GM12878 (cell line): ENCODE results near the gene PLP1.

Experiments used
- CTCF ChIP-seq, 3 experiments: IDR thresholded peaks in 2 of 3; conservative IDR thresholded peaks in 1 of 3; 2 replicates each; pipeline ENCODE4 v1.5.1; 2011; ENCODE audit warnings: low read depth in 3 of 3, low read length in 3 of 3, mild to moderate bottlenecking in 3 of 3, control low read depth in 2 of 3, moderate library complexity in 2 of 3, inconsistent platforms in 1 of 3, mixed read lengths in 1 of 3; ENCODE audit not compliant: control insufficient read depth in 2 of 3, insufficient read depth in 1 of 3; ENCODE audit errors: extremely low read depth in 1 of 3
- E4F1 ChIP-seq: fragments of 450-650 bp; IDR thresholded peaks from 2 replicates; pipeline ENCODE4 v1.6.1; 2018; ENCODE audit warnings: borderline replicate concordance, mild to moderate bottlenecking; ENCODE audit not compliant: partially characterized antibody
- POLR2A ChIP-seq: IDR thresholded peaks from 2 replicates; pipeline ENCODE4 v1.6.1; 2011; ENCODE audit warnings: low read depth, mild to moderate bottlenecking, low read length
- POLR2AphosphoS5 ChIP-seq: IDR thresholded peaks from 2 replicates; pipeline ENCODE4 v1.6.1; 2011; ENCODE audit warnings: mild to moderate bottlenecking, low read length, inconsistent platforms
- TAF1 ChIP-seq: IDR thresholded peaks from 2 replicates; pipeline ENCODE4 v1.6.1; 2011; ENCODE audit warnings: mild to moderate bottlenecking, low read depth, low read length, borderline replicate concordance
- ZBTB11 ChIP-seq: fragments of 450-650 bp; formaldehyde crosslinking; IDR thresholded peaks from 2 replicates; pipeline ENCODE4 v1.5.0; 2022; ENCODE audit warnings: mild to moderate bottlenecking, missing genetic modification characterization

GRCh38 chrX:103776546-103776945 is at the start of gene PLP1:
- TF ChIP-seq CTCF (IDR thresholded peaks at IDR 0.05 in 2 of 3, conservative IDR thresholded peaks at IDR 0.05 in 1 of 3; ENCODE audit: control insufficient read depth in 2 of 3, extremely low read depth in 1 of 3, insufficient read depth in 1 of 3, low read depth in 3 of 3, low read length in 3 of 3) (no peak), ZBTB11 (CRISPR knock-in tag) (no peak), POLR2A (no peak), E4F1 (no peak), TAF1 (no peak), POLR2AphosphoS5 (no peak)
